ENCODE measurements around the gene METAP1.

The METAP1 gene

DNA sequence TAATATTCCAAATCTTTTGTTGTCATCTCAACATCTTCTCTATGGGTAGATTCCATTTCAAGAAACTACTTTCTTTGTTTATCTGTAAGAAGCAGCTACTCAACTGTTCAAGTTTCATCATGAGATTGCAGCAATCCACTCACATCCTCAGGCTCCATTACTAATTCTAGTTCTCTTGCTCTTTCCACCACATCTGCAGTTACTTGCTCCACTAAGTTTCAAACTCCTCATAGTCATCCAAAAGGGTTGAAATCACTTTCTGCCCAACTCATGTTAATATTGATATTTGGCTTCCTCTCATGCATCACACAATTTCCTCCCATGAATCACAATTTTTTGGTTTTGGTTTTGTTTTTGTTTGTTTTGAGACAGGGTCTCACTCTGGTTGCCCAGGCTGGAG is 57.4 kb downstream of the METAP1 start:
- Histone ChIP-seq H3K4me1 (ENCODE audit: control insufficient read depth in 1 of 2, insufficient read depth in 2 of 2, low read length in 2 of 2) (peaks cover 0 to 2% of the 10 kb centered on the region in 2 experiments), H3K9ac (ENCODE audit: low read length) (no peak overlapping the region), H2AFZ (ENCODE audit: insufficient read depth, low read length, poor library complexity) (no peak overlapping the region), H3K23ac (ENCODE audit: low read length) (no peak overlapping the region), H3K4me3 (ENCODE audit: low read depth, low read length) (no peak overlapping the region), H3K27me3 (ENCODE audit: insufficient read depth, low read length) (no peaks in the 10 kb centered on the region), H4K12ac (ENCODE audit: low read depth, low read length) (no peak overlapping the region), H3K79me2 (ENCODE audit: control insufficient read depth, insufficient read depth, low read length, poor library complexity) (no peaks in the 10 kb centered on the region), H3K79me1 (ENCODE audit: low read length) (peaks cover 2% of the 10 kb centered on the region), H2BK120ac (ENCODE audit: insufficient read depth, low read length, poor library complexity) (no peak overlapping the region), H2AK5ac (ENCODE audit: low read length) (no peak overlapping the region), H3K9me3 (ENCODE audit: insufficient read depth, low read depth, low read length) (no peaks in the 10 kb centered on the region), H2BK12ac (ENCODE audit: low read length) (no peak overlapping the region), H3K36me3 (ENCODE audit: control insufficient read depth in 1 of 2, insufficient read depth in 2 of 2, low read length in 2 of 2) (peaks cover 17 to 22% of the 10 kb centered on the region in 2 experiments), H4K8ac (ENCODE audit: low read depth, low read length) (no peak overlapping the region), H2BK5ac (ENCODE audit: low read depth, low read length, poor library complexity) (no peak overlapping the region), H3K14ac (ENCODE audit: low read length) (no peak overlapping the region), H3K4ac (ENCODE audit: low read depth, low read length) (no peak overlapping the region), H3K18ac (ENCODE audit: low read length) (no peak overlapping the region), H4K91ac (ENCODE audit: low read depth, low read length) (no peak overlapping the region), H3K27ac (ENCODE audit: low read depth, low read length) (no peak overlapping the region), H3K4me2 (ENCODE audit: low read length) (no peak overlapping the region)
- no peak for DNase-seq

DNA sequence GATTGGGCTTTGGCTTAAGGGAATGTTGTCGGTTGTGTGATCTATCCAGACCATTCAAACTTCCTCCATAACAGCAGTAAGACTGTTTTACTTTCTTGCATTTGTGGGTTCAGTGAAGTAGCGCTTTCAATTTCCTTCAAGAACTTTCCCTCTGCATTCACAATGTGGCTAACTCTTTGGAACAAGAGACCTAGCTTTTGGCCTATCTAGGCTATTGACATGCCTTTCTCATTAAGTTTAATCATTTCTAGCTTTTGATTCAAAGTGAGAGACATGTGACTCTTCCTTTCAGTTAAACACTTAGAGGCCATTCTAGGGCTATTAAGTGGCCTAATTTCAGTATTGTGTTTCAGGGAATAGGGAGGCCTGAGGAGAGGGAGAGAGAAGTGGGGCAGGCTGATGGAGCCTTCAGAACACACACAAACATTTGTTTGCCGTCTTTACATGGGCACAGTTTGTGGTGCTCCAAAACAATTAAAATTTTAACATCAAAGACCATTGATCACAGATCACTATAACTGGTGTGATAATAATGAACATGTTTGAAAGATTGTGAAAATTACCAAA is 59.0 kb downstream of the METAP1 start:
- Histone ChIP-seq H4K12ac (ENCODE audit: low read depth, low read length) (no peak overlapping the region), H3K4me1 (ENCODE audit: control insufficient read depth in 1 of 2, insufficient read depth in 2 of 2, low read length in 2 of 2) (peaks cover 6 to 8% of the 10 kb centered on the region in 2 experiments), H3K23ac (ENCODE audit: low read length) (no peak overlapping the region), H3K9me3 (ENCODE audit: insufficient read depth, low read depth, low read length) (no peaks in the 10 kb centered on the region), H2BK12ac (ENCODE audit: low read length) (no peak overlapping the region), H3K9ac (ENCODE audit: low read length) (no peak overlapping the region), H4K91ac (ENCODE audit: low read depth, low read length) (no peak overlapping the region), H3K18ac (ENCODE audit: low read length) (no peak overlapping the region), H2BK5ac (ENCODE audit: low read depth, low read length, poor library complexity) (no peak overlapping the region), H3K79me2 (ENCODE audit: control insufficient read depth, insufficient read depth, low read length, poor library complexity) (no peaks in the 10 kb centered on the region), H3K14ac (ENCODE audit: low read length) (no peak overlapping the region), H3K27ac (ENCODE audit: low read depth, low read length) (no peak overlapping the region), H3K4me2 (ENCODE audit: low read length) (no peak overlapping the region), H2AK5ac (ENCODE audit: low read length) (no peak overlapping the region), H3K79me1 (ENCODE audit: low read length) (peaks cover 9% of the 10 kb centered on the region), H2BK120ac (ENCODE audit: insufficient read depth, low read length, poor library complexity) (no peak overlapping the region), H3K4me3 (ENCODE audit: low read depth, low read length) (no peak overlapping the region), H4K8ac (ENCODE audit: low read depth, low read length) (no peak overlapping the region), H3K36me3 (ENCODE audit: control insufficient read depth in 1 of 2, insufficient read depth in 2 of 2, low read length in 2 of 2) (peaks cover 20 to 23% of the 10 kb centered on the region in 2 experiments), H3K4ac (ENCODE audit: low read depth, low read length) (no peak overlapping the region), H2AFZ (ENCODE audit: insufficient read depth, low read length, poor library complexity) (no peak overlapping the region), H3K27me3 (ENCODE audit: insufficient read depth, low read length) (no peaks in the 10 kb centered on the region)
- no peak for DNase-seq
- WGBS (ENCODE audit: extremely low coverage, insufficient coverage, insufficient read length), result no CpG with 5 or more reads among the region's 3 CpGs

DNA sequence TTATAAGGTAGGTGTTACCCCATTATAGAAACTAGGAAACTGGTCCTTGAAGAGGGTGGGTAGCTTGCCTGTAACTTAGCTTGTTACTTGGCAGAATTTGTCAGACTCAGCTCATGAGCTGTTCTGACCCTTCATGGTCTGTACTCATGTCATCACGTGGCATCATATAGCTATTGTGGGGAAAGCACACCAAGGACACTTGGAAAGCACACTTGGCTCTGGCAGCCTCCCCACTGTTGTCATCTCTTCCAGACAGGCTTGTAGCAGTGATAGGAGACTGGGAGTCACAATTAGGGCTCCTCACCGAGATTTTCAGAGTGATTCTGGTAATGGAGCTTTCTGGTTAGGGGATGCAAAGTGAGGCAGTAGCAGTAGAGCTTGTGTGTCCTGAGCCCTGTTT is 62.7 kb downstream of the METAP1 start:
- Histone ChIP-seq H3K9me3 (ENCODE audit: insufficient read depth, low read depth, low read length) (no peaks in the 10 kb centered on the region), H3K4me1 (ENCODE audit: control insufficient read depth in 1 of 2, insufficient read depth in 2 of 2, low read length in 2 of 2) (peaks cover 8 to 16% of the 10 kb centered on the region in 2 experiments), H3K18ac (ENCODE audit: low read length) (peak overlapping the region; percentile 28), H4K8ac (ENCODE audit: low read depth, low read length) (peak overlapping the region; percentile 31), H4K12ac (ENCODE audit: low read depth, low read length) (no peak overlapping the region), H3K79me1 (ENCODE audit: low read length) (peaks cover 19% of the 10 kb centered on the region), H2BK5ac (ENCODE audit: low read depth, low read length, poor library complexity) (peak overlapping the region; percentile 55), H3K27ac (ENCODE audit: low read depth, low read length) (peak overlapping the region; percentile 98), H2AK5ac (ENCODE audit: low read length) (peak overlapping the region; percentile 76), H3K14ac (ENCODE audit: low read length) (peak overlapping the region; percentile 38), H3K27me3 (ENCODE audit: insufficient read depth, low read length) (no peaks in the 10 kb centered on the region), H3K79me2 (ENCODE audit: control insufficient read depth, insufficient read depth, low read length, poor library complexity) (peaks cover 2% of the 10 kb centered on the region), H3K23ac (ENCODE audit: low read length) (no peak overlapping the region), H3K36me3 (ENCODE audit: control insufficient read depth in 1 of 2, insufficient read depth in 2 of 2, low read length in 2 of 2) (peaks cover 8 to 10% of the 10 kb centered on the region in 2 experiments), H3K4me2 (ENCODE audit: low read length) (no peak overlapping the region), H2BK120ac (ENCODE audit: insufficient read depth, low read length, poor library complexity) (peak overlapping the region; percentile 52), H4K91ac (ENCODE audit: low read depth, low read length) (peak overlapping the region; percentile 64), H3K4me3 (ENCODE audit: low read depth, low read length) (no peak overlapping the region), H3K9ac (ENCODE audit: low read length) (no peak overlapping the region), H3K4ac (ENCODE audit: low read depth, low read length) (peak overlapping the region; percentile 26), H2BK12ac (ENCODE audit: low read length) (peak overlapping the region; percentile 34), H2AFZ (ENCODE audit: insufficient read depth, low read length, poor library complexity) (no peak overlapping the region)
- no peak for DNase-seq
- no CpG with 5 or more reads among the region's 2 CpGs for WGBS (ENCODE audit: extremely low coverage, insufficient coverage, insufficient read length)

DNA sequence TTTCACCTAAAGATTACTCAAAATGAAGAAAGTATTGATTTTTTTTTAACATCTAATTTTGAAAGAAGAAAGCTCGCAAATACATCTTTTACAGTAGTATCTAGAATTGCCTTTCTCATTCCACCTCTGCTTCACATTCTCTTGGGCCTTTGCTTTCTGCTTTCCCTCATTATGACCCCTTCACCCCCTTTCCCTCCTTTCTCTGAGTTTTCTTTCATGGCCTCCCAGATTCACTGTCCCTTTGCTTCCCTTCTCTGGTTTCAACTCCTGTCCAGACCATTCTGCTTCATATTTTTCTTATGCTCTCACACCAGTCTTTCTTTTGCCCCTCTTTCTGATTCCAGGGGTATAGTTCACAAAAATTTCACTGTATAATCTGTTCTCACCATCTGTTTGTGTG is 64.0 kb downstream of the METAP1 start:
- no peak overlapping the region for H3K14ac ChIP-seq (ENCODE audit: low read length)
- H4K8ac ChIP-seq (ENCODE audit: low read depth, low read length), result no peak overlapping the region
- no peaks in the 10 kb centered on the region for H3K27me3 ChIP-seq (ENCODE audit: insufficient read depth, low read length)
- DNase-seq, result no peak
- H2BK12ac ChIP-seq (ENCODE audit: low read length), result no peak overlapping the region
- no peaks in the 10 kb centered on the region for H3K9me3 ChIP-seq (ENCODE audit: insufficient read depth, low read depth, low read length)
- H3K9ac ChIP-seq (ENCODE audit: low read length), result no peak overlapping the region
- H2AFZ ChIP-seq (ENCODE audit: insufficient read depth, low read length, poor library complexity), result no peak overlapping the region
- H3K18ac ChIP-seq (ENCODE audit: low read length), result no peak overlapping the region
- peak overlapping the region; percentile 98 for H3K27ac ChIP-seq (ENCODE audit: low read depth, low read length)
- peaks cover 7 to 12% of the 10 kb centered on the region in 2 experiments for H3K36me3 ChIP-seq (ENCODE audit: control insufficient read depth in 1 of 2, insufficient read depth in 2 of 2, low read length in 2 of 2)
- no peak overlapping the region for H3K4me3 ChIP-seq (ENCODE audit: low read depth, low read length)
- no CpG with 5 or more reads among the region's 1 CpG for WGBS (ENCODE audit: extremely low coverage, insufficient coverage, insufficient read length)
- H3K4ac ChIP-seq (ENCODE audit: low read depth, low read length), result no peak overlapping the region
- H4K91ac ChIP-seq (ENCODE audit: low read depth, low read length), result peak overlapping the region; percentile 43
- peak overlapping the region; percentile 22 for H3K4me2 ChIP-seq (ENCODE audit: low read length)
- H3K23ac ChIP-seq (ENCODE audit: low read length), result no peak overlapping the region
- H3K4me1 ChIP-seq (ENCODE audit: control insufficient read depth in 1 of 2, insufficient read depth in 2 of 2, low read length in 2 of 2), result peaks cover 8 to 16% of the 10 kb centered on the region in 2 experiments
- no peak overlapping the region for H2AK5ac ChIP-seq (ENCODE audit: low read length)
- H4K12ac ChIP-seq (ENCODE audit: low read depth, low read length), result no peak overlapping the region
- H3K79me2 ChIP-seq (ENCODE audit: control insufficient read depth, insufficient read depth, low read length, poor library complexity), result peaks cover 2% of the 10 kb centered on the region
- H3K79me1 ChIP-seq (ENCODE audit: low read length), result peaks cover 19% of the 10 kb centered on the region
- peak overlapping the region; percentile 61 for H2BK5ac ChIP-seq (ENCODE audit: low read depth, low read length, poor library complexity)
- H2BK120ac ChIP-seq (ENCODE audit: insufficient read depth, low read length, poor library complexity), result peak overlapping the region; percentile 68
